HG03175 (cell line): ENCODE measurements around the gene FAM210B.
A peak's percentile ranks its signal among the peaks of the same experiment; 100 is the strongest.
"Not testable (repeated sequence)": the region's sequence is repeated elsewhere in the genome, so short reads cannot be mapped to it uniquely, and the experiment has no call there.

Source experiments
- ATAC-seq: cut with Tn5 transposase; IDR thresholded peaks from one replicate; pipeline ENCODE4 v1.9.1; 2021; ENCODE audit warnings: mild to moderate bottlenecking, moderate library complexity; ENCODE audit not compliant: unreplicated experiment

FAM210B gene

GRCh38 chr20:56391596-56392131 lies 32.9 kb downstream of the FAM210B start:
- peak; percentile 36 for ATAC-seq

DNA sequence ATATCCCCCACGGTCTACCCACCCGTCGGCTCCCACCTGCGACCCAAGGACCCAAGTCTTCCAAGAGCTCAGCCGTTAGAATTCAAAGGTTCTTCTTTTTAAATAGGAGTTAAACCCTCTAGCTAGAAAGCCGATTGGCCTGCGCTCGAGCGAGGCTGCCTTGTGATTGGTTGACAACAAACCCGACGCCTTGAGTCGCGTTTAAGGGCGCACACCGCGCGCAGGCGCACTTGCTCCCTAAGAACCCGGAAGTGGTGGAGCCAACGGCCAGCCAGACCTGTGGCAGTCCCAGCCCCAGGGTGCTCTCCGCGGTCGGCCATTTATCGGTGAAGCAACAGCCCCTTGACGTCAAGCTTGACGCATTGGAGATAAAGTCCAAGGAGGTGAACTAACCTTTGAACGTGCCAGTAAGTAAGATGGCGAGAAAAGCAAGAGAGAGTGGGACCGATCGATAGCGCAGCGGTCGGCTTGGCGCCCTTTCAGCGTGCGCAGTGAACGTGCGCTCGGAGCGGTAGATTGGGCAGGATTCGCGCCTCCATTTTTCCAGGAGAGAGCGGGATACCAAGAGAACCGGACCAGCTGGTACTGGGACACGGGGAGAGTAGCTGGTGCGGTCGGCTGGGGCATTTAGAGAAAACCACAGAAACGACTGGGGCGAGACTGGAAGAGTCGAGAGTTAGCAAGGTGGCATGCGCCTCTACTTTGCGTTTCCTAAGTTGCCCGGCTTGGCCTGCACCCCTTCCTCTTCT lies 33.5 kb downstream of the FAM210B start, which contains the start of the genes AURKA and CSTF1:
Gene AURKA, minus strand, starts transcription at position 84 of the 749 bp plus-strand sequence. CDS start 4,018 bp downstream, outside the sequence.
Gene CSTF1, plus strand, starts transcription at position 514 of the 749 bp plus-strand sequence. CDS start 2,908 bp downstream, outside the sequence.
- ATAC-seq, result peak; percentile 89

- ATAC-seq, result no peak
These were observed 34.2 kb downstream of the FAM210B start for GRCh38 chr20:56392881-56393482.

DNA sequence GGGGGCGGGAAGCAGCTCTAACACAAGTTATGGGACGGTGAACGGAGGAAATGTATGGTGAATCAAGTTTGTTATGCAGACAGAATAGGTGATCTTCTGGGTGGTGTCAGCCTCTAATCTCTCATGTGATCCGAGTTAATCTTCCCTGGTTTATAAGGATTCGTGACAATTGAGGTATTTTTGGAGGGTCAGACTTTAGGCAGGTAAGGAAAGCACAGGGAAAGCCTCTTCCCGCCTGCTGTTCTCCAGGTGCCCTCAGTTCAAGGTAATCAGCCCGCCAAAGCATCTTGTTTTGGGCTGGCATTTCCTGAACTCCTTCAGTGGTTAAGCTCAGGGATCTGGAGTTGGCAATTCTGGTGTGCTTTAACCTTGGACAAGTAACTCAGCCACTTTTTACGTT lies 34.9 kb downstream of the FAM210B start:
- ATAC-seq, result no peak

GRCh38 chr20:56395166-56395565 lies 36.4 kb downstream of the FAM210B start:
- ATAC-seq, result no peak

DNA sequence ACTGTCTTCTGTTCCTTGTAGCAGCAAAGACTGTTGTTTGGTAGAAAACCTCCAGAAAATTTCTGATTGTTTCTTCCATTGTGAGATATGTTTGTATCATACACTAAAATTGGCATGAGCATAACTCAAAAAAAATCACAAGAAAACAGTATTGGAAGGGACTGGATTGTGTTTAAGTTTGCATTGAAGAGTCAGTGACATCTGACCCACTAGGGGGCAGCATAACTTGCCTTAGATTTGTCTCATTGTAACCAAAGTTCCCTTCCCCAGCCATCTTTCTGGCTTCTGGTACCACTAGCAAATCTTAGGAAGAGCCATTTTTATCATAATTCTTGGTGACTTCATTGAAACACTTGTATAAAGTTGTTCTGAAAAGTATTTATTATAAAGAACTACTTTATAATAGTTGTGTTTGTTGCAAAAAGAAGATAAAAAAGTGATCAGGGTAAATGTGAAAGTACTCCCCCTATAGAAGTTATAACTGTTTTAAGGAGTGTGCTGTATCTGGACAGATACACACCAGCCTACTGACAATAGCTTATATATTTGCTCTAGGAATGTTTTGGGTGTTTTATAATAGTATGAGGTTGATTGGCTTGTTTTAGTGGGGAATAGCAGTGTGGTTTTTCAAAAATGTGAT lies 41.3 kb downstream of the FAM210B start:
- peak; percentile 73 for ATAC-seq

GRCh38 chr20:56403465-56403864 lies 44.7 kb downstream of the FAM210B start:
- no peak for ATAC-seq

DNA sequence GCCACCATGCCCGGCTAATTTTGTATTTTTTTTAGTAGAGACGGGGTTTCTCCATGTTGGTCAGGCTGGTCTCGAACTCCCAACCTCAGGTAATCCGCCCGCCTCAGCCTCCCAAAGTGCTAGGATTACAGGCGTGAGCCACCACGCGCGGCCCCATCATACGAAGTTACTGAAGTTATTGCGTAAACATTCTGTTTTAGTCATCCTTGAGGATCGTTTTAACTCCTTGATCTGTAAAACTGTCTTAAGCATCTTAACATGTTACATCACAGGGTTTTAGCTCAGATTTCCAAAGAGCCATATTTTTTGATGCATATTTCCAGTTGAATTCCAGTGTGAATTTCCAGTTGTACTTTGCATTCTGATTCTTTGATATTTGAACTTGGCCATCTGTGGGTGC lies 46.6 kb downstream of the FAM210B start:
- not testable (repeated sequence) for ATAC-seq

- ATAC-seq, result no peak
These were observed 48.1 kb downstream of the FAM210B start for GRCh38 chr20:56406910-56407309.

- ATAC-seq, result no peak
These were observed 50.7 kb downstream of the FAM210B start for GRCh38 chr20:56409521-56409920.

GRCh38 chr20:56409956-56410355 lies 51.2 kb downstream of the FAM210B start:
- ATAC-seq, result no peak

- not testable (repeated sequence) for ATAC-seq
These were observed 52.5 kb downstream of the FAM210B start for GRCh38 chr20:56411287-56411686.

DNA sequence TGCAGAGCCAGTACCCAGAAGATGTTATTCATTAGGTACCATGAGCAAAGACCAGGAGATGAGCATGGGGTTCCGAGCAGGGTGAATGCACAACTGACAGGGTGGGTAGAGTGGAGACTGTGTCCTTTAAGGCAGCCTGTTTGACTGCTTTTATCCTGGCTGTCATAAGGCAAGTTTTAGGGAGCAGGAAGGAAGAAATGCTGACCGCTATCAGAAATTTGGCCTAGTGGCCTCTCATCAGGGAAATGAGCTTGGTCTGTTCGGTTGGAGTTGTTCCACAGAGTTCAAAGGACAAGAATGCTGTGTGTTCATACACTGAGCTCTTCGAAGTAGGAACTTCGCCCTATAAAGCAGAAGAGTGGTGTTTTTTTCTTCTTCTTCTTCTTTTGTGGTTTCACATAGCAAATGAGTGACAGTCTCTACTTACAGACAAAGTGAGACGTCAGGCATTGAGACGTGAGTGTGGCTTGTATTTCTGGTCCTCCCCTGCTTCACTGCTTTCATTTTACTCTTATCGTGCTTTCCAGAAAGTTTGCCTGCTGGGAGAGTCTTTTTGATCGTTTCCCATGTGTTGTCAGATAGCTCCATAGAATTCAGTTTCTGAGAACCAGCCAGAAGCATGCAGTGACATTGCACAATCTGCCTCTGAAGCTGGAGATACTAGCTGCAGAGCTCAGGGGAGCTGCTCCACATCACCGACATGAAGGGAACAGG lies 53.1 kb downstream of the FAM210B start, which contains the start of gene CASS4:
Gene CASS4, plus strand, starts transcription at position 502 of the 714 bp plus-strand sequence. Its CDS starts 199 bp downstream, at position 701.
- peak; percentile 81 for ATAC-seq

DNA sequence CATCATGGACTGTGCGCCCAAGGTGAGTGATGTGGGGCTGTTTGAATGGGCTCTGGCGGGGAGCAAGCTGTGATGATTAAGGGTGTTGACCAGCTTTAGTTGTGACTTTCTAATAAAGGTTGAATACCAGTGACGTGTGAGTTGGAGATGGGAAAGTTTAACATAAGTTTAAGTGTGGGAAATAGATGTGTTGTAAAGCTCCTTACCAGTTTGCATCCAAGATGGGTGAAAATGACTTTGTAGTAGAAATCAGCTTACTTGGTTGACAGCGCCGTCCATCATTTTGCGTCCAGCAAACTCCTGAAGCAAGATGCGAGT lies 53.7 kb downstream of the FAM210B start:
- no peak for ATAC-seq

GRCh38 chr20:56412949-56413348 lies 54.2 kb downstream of the FAM210B start:
- no peak for ATAC-seq

DNA sequence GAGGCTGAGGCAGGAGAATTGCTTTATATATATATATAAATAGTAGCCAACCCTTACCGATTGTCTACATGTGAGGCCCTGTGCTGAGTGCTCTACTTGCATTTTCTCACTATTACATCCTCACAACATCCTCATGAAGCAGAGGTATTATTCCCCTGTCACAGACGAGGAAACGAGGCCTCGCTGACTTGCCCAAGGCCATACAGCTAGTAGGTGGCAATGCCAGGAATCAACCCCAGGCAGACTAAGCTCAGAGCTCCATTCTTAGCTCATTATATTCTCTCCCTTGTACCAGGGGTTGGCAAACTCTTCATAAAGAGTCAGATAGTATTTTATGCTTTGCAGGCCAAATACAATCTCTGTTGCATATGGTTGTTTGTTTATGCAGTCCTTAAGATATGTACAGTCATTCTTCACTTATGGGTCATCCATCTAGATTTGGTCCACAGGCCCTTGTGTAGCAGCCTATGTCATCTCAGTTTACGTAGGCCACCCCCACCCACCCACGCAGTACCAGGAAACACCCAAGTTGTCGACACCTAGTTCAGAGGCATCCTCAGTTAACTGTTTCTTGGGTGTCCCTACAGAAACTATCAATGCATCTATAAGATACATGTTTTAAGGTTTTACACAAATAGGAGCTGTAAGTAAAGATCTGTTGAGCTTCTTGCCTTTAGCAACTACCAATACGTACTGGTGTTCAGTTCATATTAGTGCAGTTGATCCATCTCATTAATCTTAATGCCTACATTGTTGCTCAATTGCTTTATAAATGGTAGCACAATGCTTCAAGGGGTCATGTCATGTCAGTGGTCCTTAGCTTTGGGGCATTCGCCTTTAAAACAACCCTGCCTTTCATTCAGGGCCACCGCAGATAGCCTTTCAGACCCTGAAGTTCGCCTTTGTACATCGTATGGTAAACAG lies 56.3 kb downstream of the FAM210B start:
- ATAC-seq, result no peak

GRCh38 chr20:56417402-56417801 lies 58.6 kb downstream of the FAM210B start:
- no peak for ATAC-seq

DNA sequence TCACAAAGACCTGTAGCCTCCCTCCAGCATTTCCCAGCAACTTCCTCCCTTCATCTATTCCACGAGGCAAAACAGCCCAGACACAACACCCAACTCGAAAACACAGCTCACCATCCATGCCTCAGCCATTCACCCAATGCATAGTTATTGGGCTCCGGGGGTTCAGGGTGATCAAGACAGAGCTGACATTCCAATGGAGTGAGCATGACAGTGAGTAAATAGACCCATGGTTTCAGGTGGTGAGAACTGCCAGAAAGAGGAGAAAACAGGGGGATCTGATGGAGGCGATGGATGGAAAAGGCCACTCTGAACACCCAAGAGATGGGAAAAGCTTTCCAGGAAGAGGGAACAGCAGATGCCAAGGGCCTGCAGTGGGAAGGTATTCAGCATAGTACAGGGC lies 59.1 kb downstream of the FAM210B start:
- ATAC-seq, result no peak
